Measurements from ENCODE around the gene FOSL1. TPM values are rescaled to one million over a fixed set of nuclear protein-coding genes. Genes with fewer than 3 reads are reported as not detected.

FOSL1 gene
- total and polyA plus RNA-seq, 2 of the 13 experiments (the other 11 are each of a cell fraction or from before 2014, with no cell fraction given): 4.0 to 4.1 TPM

- TF ChIP-seq HMGXB3 (CRISPR knock-in tag; IDR thresholded peaks at IDR 0.05; ENCODE audit: borderline replicate concordance) (peak; percentile 92; the same call in 1 of the 2 replicates), SALL1 (CRISPR knock-in tag; IDR thresholded peaks at IDR 0.05) (peak; percentile 72), WIZ (CRISPR knock-in tag; IDR thresholded peaks at IDR 0.05) (no peak), YY1 (IDR thresholded peaks at IDR 0.05; ENCODE audit: insufficient read depth, insufficient replicate concordance, low read depth, low read length) (peak; percentile 69), THAP8 (CRISPR knock-in tag; IDR thresholded peaks at IDR 0.05; ENCODE audit: borderline replicate concordance) (no peak), TSC22D2 (CRISPR knock-in tag; IDR thresholded peaks at IDR 0.05; ENCODE audit: borderline replicate concordance) (no peak), PHF20 (CRISPR knock-in tag; IDR thresholded peaks at IDR 0.05) (peak; percentile 63), PAX8 (CRISPR knock-in tag; IDR thresholded peaks at IDR 0.05; ENCODE audit: borderline replicate concordance) (no peak)
- TF ChIP-seq, protein P1, sequence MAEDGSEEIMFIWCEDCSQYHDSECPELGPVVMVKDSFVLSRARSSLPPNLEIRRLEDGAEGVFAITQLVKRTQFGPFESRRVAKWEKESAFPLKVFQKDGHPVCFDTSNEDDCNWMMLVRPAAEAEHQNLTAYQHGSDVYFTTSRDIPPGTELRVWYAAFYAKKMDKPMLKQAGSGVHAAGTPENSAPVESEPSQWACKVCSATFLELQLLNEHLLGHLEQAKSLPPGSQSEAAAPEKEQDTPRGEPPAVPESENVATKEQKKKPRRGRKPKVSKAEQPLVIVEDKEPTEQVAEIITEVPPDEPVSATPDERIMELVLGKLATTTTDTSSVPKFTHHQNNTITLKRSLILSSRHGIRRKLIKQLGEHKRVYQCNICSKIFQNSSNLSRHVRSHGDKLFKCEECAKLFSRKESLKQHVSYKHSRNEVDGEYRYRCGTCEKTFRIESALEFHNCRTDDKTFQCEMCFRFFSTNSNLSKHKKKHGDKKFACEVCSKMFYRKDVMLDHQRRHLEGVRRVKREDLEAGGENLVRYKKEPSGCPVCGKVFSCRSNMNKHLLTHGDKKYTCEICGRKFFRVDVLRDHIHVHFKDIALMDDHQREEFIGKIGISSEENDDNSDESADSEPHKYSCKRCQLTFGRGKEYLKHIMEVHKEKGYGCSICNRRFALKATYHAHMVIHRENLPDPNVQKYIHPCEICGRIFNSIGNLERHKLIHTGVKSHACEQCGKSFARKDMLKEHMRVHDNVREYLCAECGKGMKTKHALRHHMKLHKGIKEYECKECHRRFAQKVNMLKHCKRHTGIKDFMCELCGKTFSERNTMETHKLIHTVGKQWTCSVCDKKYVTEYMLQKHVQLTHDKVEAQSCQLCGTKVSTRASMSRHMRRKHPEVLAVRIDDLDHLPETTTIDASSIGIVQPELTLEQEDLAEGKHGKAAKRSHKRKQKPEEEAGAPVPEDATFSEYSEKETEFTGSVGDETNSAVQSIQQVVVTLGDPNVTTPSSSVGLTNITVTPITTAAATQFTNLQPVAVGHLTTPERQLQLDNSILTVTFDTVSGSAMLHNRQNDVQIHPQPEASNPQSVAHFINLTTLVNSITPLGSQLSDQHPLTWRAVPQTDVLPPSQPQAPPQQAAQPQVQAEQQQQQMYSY (CRISPR knock-in tag; IDR thresholded peaks at IDR 0.05): no peak
- TF ChIP-seq, protein P2, sequence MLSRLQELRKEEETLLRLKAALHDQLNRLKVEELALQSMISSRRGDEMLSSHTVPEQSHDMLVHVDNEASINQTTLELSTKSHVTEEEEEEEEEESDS (CRISPR knock-in tag; IDR thresholded peaks at IDR 0.05; ENCODE audit: borderline replicate concordance): 0 out of 2 replicates have a peak, but pooled peaks have one; percentile 48
These were observed 42.1 kb downstream of the FOSL1 start, which contains the start of gene CFL1 (continued) for GRCh38 chr11:65857853-65858680.
